HG02885 (cell line): Measurements from ENCODE around the gene KRT33B.
"Not testable (repeated sequence)": the region's sequence is repeated elsewhere in the genome, so short reads cannot be mapped to it uniquely, and the experiment has no call there.

ENCODE experiments used
- ATAC-seq: cut with Tn5 transposase; IDR thresholded peaks from one replicate; pipeline ENCODE4 v1.9.1; 2021; ENCODE audit warnings: mild to moderate bottlenecking; ENCODE audit not compliant: unreplicated experiment, poor library complexity

KRT33B gene

DNA sequence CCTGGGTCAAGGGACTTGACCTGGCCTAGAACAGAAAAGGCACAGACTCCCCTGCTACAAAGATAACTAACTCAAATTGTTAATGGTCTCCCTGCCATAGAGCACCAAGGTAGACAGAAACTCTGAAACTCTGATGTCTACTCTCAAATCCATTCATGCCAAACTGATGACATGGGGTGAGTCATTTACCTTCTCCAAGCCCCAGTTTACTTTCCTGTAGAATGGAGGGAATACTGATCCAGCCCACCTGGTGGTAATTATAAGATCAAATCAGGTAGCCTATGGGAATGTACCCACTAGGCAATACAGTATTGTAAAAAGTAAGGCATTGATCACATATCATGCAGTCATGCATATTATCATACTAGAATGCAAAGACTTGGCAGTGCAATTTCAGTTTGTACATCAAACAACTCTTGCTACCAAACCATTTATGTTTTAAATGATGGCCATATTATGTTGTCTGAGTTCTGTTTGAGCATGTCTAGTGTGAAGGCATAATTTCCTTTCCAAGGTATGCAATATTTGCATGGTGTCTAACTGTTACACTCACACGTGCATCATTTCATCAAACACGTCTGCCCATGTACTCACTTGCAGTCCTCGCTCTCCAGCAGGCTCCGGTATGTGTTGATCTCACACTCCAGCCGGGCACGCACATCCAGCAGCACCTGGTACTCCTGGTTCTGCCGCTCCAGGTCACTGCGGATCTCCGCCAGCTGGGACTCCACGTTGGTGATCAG, 24.8 kb upstream of the KRT33B start:
- ATAC-seq: no peak

DNA sequence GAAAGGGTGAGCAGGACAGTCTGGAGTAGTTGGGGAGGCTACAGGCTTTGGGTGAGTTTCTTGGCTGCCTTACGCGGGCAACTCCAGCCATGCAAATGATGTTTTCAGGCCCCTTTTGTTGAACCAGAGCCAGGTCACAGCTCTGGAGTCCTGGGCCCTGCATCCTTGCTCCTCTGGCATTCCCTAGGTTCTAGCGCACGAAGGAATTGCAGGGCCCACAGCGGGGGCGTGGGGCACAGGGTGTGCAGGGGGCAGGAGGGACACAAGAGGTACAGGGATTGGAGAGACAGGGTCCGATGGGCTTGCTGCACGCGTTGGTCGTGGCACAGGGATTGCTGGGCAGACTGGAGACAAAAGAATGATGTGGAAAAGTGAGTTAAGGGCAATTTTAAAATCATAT, 24.2 kb upstream of the KRT33B start:
- no peak for ATAC-seq

GRCh38 chr17:41393294-41393693, 23.7 kb upstream of the KRT33B start:
- ATAC-seq: no peak

DNA sequence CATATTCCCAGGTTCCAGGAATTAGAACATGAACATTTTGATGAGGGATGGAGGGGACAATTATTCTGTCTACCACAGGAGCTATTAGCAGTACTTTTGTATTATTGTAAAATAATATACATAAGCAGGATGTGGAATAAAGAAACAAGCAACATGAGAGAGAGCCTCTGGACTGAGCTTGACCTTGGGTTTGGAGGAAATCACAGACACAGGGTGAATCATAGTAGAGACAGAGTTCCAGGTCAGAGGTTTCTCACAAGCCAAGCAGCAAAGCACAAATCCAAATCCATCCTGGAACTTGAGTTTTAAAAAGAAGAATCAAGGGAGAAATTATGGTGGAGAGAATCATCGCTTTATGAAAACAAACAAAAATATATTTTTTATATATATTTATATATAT, 22.7 kb upstream of the KRT33B start:
- ATAC-seq: no peak

DNA sequence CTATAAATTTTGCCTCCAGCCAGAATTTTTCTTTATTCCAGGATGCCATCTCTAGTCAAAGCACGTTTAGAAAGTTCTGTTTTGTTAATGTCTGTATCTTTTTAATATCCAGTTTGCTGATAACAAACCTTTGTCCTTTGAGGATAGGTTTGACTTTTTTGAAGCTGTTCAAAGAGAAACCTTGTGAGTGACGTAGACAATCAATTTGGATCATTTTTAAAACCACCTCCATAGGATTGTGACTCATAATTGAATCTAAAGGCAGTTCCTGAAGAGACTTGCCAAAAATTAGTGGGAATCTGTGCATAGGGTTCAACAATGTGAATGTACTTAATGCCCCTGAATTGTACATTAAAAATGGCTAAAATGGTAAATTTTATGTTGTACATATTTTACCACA, 21.9 kb upstream of the KRT33B start:
- ATAC-seq: no peak

DNA sequence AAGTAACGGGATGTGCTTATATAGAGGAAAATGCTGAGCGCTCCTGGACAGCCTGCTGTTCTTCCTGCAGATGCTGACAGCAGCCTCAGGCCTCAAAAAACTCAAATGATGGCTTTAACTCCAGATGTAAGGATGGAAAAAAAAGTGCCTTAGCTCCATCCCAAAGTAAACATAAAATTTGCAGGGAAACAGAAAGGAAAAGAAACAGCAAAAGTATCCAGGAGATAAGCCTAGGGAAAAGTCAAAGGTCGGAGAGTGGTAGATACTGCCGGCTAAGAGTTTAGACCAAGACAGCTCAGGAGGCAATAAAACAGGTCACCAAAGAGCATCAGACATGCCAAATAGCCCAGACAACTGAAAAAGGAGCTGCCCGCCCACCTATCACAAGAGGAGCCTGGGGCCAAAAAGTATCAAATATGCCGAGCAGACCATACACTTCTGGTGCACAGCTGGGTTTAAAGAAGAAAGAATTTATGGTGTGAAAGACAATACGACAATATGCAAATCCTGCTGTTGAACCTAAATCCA, 20.9 kb upstream of the KRT33B start:
- no peak for ATAC-seq

- no peak for ATAC-seq
Measured at GRCh38 chr17:41387670-41388069, 18.1 kb upstream of the KRT33B start.

GRCh38 chr17:41386227-41386626, 16.6 kb upstream of the KRT33B start:
- ATAC-seq: no peak

GRCh38 chr17:41383690-41384089, 14.1 kb upstream of the KRT33B start:
- no peak for ATAC-seq

DNA sequence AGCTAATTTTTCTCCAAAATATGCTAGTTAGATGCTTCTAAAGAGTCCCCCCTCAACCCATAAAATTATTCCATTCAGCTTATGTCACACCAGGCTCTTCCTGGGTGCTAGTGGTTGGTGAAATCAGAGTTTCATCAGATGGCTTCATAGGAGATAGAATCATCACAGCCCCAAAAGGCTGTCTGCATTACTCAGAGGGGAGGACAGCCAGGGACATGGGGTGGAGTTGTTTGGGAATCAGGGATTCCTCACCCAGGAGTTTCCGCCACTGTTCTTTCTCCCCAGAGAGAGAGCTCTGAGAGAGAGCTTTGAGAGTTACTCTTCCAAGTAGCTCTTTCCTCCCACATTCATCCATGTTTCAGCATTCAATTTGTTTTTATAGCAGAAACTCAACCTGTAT, 12.8 kb upstream of the KRT33B start:
- no peak for ATAC-seq

DNA sequence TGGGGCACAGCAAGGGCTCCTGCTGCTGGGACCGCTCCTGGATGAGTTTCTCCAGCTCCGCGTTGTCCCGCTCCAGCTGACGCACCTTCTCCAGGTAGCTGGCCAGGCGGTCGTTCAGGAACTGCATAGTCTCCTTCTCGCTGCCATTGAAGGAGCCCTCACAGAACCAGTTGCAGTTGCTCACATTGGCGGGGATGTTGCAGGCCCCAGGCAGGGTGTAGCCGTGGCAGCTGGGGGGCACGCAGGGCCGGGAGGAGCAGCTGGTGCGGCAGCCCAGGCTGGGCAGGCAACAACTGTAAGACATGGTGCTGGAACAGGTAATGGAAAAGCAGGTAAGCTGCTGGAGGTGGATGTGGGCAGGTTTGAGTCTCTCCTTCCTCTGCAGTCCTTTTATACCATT, 12.3 kb upstream of the KRT33B start, which contains the start of gene KRT34:
TSS of gene KRT34 (minus strand) at position 364 of the 400 bp plus-strand sequence. CDS start at position 304, 60 bp downstream.
- ATAC-seq: not testable (repeated sequence)

- not testable (repeated sequence) for ATAC-seq
Measured at GRCh38 chr17:41380091-41380490, 10.5 kb upstream of the KRT33B start.

GRCh38 chr17:41377546-41377945, 7.9 kb upstream of the KRT33B start:
- ATAC-seq: no peak

DNA sequence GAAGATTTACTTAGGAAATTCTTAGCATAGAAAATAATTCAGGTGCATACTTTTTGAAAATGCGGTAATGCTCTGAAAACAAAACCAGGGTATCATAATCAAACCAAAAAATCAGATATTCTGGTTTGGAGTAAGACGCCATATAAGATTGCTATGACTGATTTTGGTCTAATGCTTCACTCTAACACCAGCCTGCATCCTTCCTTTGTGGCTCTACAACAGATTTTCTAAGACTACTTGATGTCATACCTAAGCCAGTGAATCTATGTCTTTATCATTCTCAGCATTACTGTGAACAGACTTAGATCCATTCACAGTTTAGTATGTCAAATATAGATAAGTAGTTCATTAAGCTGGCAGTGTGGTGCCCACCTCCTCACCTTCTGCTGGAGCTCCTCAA, 590 bp downstream of the KRT33B start:
- ATAC-seq: no peak

GRCh38 chr17:41367426-41368075, 2.1 kb downstream of the KRT33B start:
- ATAC-seq: no peak

DNA sequence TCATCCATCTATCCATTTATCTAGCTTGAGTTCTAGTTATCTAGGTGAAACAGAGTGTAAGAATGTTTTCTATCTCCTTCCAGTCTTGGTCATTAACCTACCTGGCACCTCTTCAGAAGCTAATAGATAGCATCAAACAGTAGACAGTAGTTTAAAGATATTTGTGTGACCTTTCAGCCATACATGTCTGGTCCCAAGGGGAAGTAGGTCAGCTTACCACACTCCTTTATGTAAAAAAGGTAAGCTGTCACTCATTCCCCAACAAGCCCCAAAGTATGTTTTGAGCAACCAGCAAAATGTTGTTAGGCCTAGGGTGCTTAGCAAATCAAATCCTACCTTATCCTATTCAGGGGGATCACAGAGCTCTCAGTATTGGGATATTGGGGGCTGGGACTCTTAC, 3.5 kb downstream of the KRT33B start:
- no peak for ATAC-seq

DNA sequence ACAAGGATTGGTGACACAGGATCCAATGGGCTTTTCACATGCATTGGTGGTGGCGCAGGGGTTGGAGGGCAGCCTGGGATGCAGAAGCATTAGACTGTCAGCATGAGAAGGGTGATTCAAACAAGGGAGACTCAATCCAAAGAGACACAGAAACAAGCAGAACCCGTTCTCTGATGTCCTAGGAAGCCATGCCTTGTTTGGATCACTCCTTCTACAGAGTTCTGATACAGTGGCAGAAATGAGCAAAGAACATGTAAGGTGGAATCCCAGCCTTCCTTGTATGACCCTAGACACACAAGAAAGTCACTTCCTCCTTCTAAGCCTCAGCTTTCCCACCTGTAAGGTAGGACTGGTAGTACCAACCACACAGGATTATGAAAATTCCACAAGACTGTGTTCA, 5.7 kb downstream of the KRT33B start:
- ATAC-seq: no peak

GRCh38 chr17:41360296-41360995, 9.2 kb downstream of the KRT33B start:
- no peak for ATAC-seq

DNA sequence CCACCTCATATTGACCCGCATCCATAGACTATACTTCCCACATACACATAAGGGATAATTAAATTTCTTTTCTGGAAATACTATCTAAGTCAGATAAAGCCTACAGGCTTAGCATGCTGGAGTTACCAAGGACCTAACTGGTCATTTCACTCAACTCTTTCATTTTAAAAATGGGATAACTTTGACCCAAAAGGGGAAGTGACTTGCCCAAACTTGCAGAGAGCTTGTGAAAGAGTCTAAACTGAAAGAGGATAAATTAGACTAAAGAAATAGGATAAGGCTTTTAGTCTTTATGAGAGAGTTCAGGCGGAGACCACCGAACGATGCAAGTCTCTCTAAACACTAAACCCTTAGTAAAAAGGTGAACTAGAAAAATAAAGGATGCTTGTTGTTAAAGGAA, 15.1 kb downstream of the KRT33B start:
- no peak for ATAC-seq

DNA sequence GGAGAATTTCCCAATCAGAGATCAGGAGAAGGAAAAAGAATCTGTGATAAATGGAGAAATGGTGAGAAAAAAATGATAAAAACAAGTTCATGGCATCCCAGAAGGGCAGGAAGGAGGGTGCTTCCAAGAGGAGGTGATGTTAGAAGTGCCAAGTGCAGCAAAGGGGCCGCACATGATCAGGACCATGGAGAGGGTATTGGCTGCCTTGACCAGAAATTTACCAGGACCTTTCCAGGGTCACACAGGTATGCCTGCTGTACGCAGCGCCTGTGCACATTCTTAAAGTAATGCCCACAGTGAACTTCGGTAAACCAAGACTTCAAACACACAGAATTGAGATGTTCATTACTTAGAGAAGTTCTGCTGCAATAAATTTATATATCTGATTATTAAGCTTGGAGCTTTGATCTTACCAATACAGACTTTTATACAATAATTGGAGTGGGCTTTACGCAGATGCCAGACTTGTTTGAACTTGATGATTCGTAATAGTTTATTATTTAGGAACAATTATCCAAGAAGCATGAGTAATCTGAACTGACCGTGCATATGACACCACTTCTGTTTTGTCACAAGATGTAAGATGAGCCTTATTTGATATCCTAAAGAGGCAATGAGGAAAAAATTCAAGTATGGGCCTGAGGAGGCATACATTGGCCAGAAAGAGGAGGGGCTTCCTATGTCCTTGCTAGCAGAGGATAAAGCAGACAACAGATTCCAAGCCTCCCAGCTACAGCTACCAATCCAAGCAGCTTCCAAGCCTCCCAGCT, 16.8 kb downstream of the KRT33B start:
- no peak for ATAC-seq
